GM21423 (cell line): ENCODE measurements around the gene POLA1.
"Not testable (repeated sequence)": the region's sequence is repeated elsewhere in the genome, so short reads cannot be mapped to it uniquely, and the experiment has no call there.

Source experiments
- ATAC-seq: cut with Tn5 transposase; IDR thresholded peaks from one replicate; pipeline ENCODE4 v1.9.1; 2021; ENCODE audit warnings: mild to moderate bottlenecking, moderate library complexity; ENCODE audit not compliant: unreplicated experiment

Gene POLA1

GRCh38 chrX:24782011-24782410 lies 88.3 kb downstream of the POLA1 start:
- no peak for ATAC-seq

- no peak for ATAC-seq
Measured at GRCh38 chrX:24789047-24789446, 95.3 kb downstream of the POLA1 start.

- no peak for ATAC-seq
Measured at GRCh38 chrX:24790166-24790565, 96.4 kb downstream of the POLA1 start.

GRCh38 chrX:24796204-24796603 lies 102.5 kb downstream of the POLA1 start:
- ATAC-seq, result no peak

GRCh38 chrX:24799078-24799477 lies 105.4 kb downstream of the POLA1 start:
- ATAC-seq, result no peak

GRCh38 chrX:24799565-24799964 lies 105.8 kb downstream of the POLA1 start:
- no peak for ATAC-seq

GRCh38 chrX:24805201-24805600 lies 111.5 kb downstream of the POLA1 start:
- ATAC-seq, result no peak

GRCh38 chrX:24819807-24820206 lies 126.1 kb downstream of the POLA1 start:
- ATAC-seq, result not testable (repeated sequence)

- no peak for ATAC-seq
Measured at GRCh38 chrX:24828147-24828546, 134.4 kb downstream of the POLA1 start.

- ATAC-seq, result no peak
Measured at GRCh38 chrX:24828600-24828999, 134.9 kb downstream of the POLA1 start.

- ATAC-seq, result no peak
Measured at GRCh38 chrX:24833695-24834094, 140.0 kb downstream of the POLA1 start.

GRCh38 chrX:24837966-24838365 lies 144.2 kb downstream of the POLA1 start:
- ATAC-seq, result no peak

GRCh38 chrX:24838629-24839028 lies 144.9 kb downstream of the POLA1 start:
- ATAC-seq, result no peak

GRCh38 chrX:24839331-24839730 lies 145.6 kb downstream of the POLA1 start:
- ATAC-seq, result no peak

- no peak for ATAC-seq
Measured at GRCh38 chrX:24842486-24842885, 148.8 kb downstream of the POLA1 start.

- no peak for ATAC-seq
Measured at GRCh38 chrX:24846550-24847150, 152.9 kb downstream of the POLA1 start.

- ATAC-seq, result no peak
Measured at GRCh38 chrX:24851289-24851688, 157.6 kb downstream of the POLA1 start.

- ATAC-seq, result no peak
Measured at GRCh38 chrX:24851780-24852179, 158.1 kb downstream of the POLA1 start.

GRCh38 chrX:24858004-24858746 lies 164.5 kb downstream of the POLA1 start:
- ATAC-seq, result no peak

- no peak for ATAC-seq
Measured at GRCh38 chrX:24859211-24859841, 165.6 kb downstream of the POLA1 start.

GRCh38 chrX:24860140-24860539 lies 166.4 kb downstream of the POLA1 start:
- no peak for ATAC-seq

- ATAC-seq, result no peak
Measured at GRCh38 chrX:24862343-24862742, 168.6 kb downstream of the POLA1 start.
